A549 (cell line): ENCODE data around the gene WNT6.

Source experiments
- BCL3 ChIP-seq: fragments of >200 bp; sonication (Bioruptor Twin); formaldehyde crosslinking; IDR thresholded peaks from 3 replicates; pipeline ENCODE4 v1.6.1; 2016
- CEBPB ChIP-seq, 2 experiments: fragments of >200 bp in 1 of 2; sonication (Bioruptor Twin) in 1 of 2; formaldehyde crosslinking in 1 of 2; IDR thresholded peaks; 2 replicates each; pipeline ENCODE4 v1.6.1; 2012 to 2016
- CTCF ChIP-seq: fragments of >200 bp; sonication (Bioruptor Twin); formaldehyde crosslinking; IDR thresholded peaks from 3 replicates; pipeline ENCODE4 v1.5.1; 2016
- E2F6 ChIP-seq: IDR thresholded peaks from 2 replicates; pipeline ENCODE4 v1.6.1; 2012; ENCODE audit warnings: low read depth, borderline replicate concordance
- EP300 ChIP-seq, 2 experiments: fragments of >200 bp; sonication (Bioruptor Twin); formaldehyde crosslinking; IDR thresholded peaks; 2 replicates in 1 of 2; 3 replicates in 1 of 2; pipeline ENCODE4 v1.6.1; 2016 to 2017
- JUNB ChIP-seq: fragments of >200 bp; sonication (Bioruptor Twin); formaldehyde crosslinking; IDR thresholded peaks from 2 replicates; pipeline ENCODE4 v1.6.1; 2016
- NR3C1 ChIP-seq: fragments of >200 bp; sonication (Bioruptor Twin); formaldehyde crosslinking; IDR thresholded peaks from 3 replicates; pipeline ENCODE4 v1.6.1; 2017
- PHF8 ChIP-seq: fragments of 200-600 bp; sonication (generic); IDR thresholded peaks from 2 replicates; pipeline ENCODE4 v1.6.1; 2016; ENCODE audit warnings: low read depth, mild to moderate bottlenecking, antibody characterized with exemption, moderate library complexity, borderline replicate concordance
- POLR2A ChIP-seq: IDR thresholded peaks from 2 replicates; pipeline ENCODE4 v1.6.1; 2012; ENCODE audit warnings: mild to moderate bottlenecking, low read length
- RFX5 ChIP-seq: fragments of 450-650 bp; IDR thresholded peaks from 2 replicates; pipeline ENCODE4 v1.7.1; 2014; ENCODE audit warnings: antibody characterized with exemption, mild to moderate bottlenecking, moderate library complexity
- SREBF2 ChIP-seq: fragments of 450-650 bp; IDR thresholded peaks from 2 replicates; pipeline ENCODE4 v1.6.1; 2014; ENCODE audit warnings: mild to moderate bottlenecking, moderate library complexity
- USF2 ChIP-seq: fragments of 450-650 bp; IDR thresholded peaks from 2 replicates; pipeline ENCODE4 v1.6.1; 2014; ENCODE audit warnings: antibody characterized with exemption
- ZFP36 ChIP-seq: fragments of 450-650 bp; IDR thresholded peaks from 2 replicates; pipeline ENCODE4 v1.6.1; 2014; ENCODE audit warnings: borderline replicate concordance; ENCODE audit not compliant: partially characterized antibody
- ZNF302 ChIP-seq: fragments of 250-450 bp; sonication (Bioruptor Pico); IDR thresholded peaks from 2 replicates; pipeline ENCODE4 v1.9.0; 2021; ENCODE audit warnings: inconsistent platforms, mild to moderate bottlenecking, moderate library complexity

- TF ChIP-seq ZNF302 (no peak), JUNB (no peak), CTCF (no peak), SREBF2 (no peak), E2F6 (no peak), POLR2A (no peak), PHF8 (no peak), USF2 (no peak), RFX5 (no peak), CEBPB (IDR thresholded peaks at IDR 0.05) (no peak), ZFP36 (no peak), NR3C1 (no peak), BCL3 (no peak), EP300 (IDR thresholded peaks at IDR 0.05) (no peak)
Measured at GRCh38 chr2:218851286-218851685, 8.3 kb upstream of the WNT6 start.
